HG03432 (cell line): ENCODE measurements around the gene INHBA.

Experiments
- ATAC-seq: cut with Tn5 transposase; IDR thresholded peaks from one replicate; pipeline ENCODE4 v1.9.1; 2021; ENCODE audit warnings: mild to moderate bottlenecking, moderate library complexity; ENCODE audit not compliant: unreplicated experiment

The INHBA gene

DNA sequence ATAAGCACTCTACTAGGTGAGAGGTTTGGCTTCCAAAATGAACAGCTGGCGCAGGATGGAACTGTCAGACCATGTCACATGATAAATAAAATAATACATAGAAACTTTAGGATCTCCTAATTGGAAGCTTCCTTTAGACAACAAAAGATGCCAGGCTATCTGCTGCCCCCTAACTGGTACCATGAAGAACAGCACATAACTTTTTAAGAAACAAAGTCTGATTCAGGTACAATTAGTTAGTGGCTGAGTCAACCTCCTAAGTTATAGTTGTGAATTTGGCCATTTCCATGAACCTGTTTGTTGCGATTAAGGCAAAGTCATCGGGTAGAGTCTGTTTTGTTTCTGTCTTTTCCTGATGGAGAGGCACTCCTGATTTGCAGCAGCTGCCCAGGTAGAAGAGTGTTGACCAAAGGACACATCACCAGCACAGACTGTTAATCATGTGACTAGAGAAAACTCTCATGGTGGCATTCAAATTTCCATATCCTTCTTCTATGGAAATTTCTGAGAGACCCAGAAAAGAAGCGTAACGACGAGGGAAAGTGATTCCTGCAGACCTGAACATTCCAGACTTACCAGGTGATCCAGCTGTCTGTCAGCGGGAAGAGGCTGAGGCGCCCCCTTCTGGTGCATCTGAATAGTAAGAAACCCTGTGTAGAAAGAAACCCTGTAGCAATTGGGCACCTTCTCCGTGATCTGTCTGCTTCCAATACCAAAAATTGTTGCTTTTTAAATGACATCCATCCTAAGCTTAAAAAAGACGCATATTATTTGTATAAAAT, 8.6 kb upstream of the INHBA start:
- ATAC-seq = no peak

DNA sequence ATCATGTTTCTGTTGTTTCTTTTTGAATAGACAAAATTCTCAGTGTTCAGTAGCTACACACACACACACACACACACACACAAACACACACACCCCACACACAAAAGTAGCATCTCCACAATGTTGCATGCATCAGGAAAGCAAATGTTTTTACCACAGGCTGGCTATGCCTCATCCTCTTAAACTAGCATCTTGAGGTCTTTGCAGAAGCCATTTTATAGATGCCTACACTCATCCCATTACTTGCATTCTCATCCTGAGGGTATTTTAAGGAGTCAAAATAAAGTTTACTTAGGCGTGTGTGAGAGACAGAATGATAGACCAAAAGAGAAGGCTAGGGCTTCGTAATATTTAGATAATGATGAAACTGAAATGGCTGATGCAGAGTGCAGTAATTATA, 7.9 kb upstream of the INHBA start:
- no peak for ATAC-seq

DNA sequence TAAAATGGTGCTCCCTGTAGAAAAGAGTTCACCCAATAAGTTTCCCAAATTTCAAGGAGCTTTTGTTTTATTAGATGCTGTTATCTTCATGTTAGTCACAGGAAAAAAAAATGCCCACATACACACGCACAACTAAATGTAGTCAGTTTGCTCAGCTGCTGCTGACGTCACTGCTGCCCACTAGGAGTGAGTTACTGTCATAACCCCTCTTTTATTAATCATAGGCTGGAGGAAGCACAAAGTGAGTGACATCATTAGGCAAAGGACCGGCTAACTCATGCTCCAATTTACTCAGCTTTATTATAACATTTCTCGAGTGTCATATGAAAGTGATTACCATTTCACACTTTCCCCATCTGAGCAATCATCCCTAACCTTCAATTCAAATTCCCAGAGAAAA, 6.7 kb upstream of the INHBA start:
- no peak for ATAC-seq

DNA sequence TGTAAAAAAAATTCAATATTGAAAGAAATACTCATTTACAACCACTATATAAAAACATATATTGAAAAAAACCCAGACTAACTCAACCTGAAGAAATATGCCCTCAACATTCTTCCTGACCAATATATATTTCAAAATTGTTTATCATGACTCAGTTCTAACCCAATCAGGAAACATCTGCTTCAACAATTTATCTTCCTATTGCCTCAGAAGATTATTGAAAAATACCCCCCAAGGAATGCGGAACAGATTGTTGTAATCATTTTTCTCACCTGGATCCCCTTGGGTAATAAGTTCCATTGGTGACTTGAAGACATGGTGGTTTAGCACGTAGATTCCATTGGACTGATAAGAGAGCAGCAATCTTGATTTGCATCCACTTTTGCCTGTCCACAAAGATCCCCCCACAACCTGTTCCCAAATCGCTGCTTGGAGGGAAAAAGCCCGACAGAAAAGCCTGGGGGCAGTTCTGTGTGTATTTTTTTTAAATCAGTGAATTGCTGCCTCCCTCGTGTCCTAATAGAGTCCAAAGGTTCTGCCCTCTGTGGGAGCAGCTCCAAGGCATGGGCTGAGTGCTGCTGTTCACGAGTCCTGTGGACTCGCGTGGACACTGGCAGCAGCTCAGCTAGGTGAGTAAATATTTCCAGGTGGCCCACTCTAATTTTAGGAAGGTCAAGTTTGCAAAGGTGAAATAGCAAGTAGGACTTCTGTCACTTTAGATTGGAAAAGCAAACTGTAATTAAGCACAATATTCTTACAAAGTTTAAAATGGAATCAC, 5.9 kb upstream of the INHBA start:
- ATAC-seq = no peak

DNA sequence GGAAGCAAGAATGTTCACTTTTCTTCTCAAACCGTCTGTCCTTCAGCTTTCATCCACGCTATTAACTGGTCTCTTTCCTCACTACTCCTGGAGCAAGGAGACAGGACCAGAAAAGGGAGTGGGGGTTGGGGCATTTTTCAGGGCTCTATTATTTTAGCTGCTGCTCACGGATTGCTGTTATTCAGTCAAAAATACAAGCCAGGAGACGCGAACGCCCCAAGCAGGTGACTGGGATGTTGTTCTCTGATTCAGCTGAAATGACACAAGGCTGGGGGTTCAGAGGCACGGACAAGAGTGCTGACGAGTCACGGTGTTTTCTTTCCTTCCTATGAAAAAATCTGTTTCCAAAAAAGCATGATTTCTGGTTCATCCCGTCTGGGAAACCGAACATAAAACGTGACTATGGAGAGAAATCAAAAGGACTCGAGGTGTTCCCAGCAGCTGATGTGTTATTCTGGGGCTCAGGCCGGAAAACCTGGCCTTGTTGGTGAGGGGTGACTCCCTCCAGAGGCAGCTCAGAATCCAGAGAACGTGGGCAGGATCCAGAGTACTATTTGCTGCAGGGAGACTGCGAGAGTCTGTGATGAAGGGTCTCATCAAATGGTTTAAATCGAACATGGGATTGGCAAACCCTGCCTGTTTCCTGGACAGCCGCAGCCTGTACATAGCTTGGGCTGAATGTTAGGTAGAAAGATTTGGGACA, 3.5 kb upstream of the INHBA start:
- ATAC-seq = no peak

DNA sequence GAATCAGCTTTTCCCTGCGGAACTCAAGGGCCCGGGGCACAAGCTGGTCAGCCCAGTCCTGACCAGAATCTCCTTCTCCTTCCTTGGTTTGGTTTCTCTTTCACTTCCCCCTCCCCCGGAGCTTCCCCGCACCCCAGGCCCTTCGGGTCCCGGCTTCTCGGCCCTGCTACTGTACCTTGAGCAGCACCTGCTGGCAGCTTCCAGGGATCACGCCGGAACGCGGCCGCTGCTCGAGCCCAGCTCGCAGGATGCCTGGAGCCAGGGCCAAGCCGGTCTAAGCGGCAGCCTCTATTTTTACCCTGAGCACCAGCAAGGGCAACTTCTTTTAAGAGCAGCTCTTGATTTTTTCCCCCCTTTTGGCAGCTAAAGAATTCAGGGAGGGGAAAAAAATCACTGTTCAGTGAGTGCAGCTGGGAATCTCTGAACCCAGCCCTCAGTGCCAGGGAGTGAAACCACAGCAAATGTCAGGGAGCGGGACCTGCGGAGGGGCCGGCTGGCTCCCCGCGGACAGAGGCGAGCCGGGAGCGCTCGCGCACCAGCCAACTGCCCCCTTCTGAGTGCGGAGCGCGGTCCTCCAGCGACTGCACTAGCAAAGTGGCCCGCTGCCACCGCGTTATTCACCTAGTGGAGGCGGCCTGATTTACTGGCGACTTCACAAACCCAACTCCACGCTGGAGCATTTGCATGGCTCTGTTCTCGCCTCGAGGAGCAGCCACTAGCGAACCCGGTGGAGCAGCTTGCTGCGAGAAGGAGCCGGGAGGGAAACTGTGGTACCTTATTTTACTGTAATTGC, 2.4 kb upstream of the INHBA start:
- ATAC-seq = peak; percentile 97

DNA sequence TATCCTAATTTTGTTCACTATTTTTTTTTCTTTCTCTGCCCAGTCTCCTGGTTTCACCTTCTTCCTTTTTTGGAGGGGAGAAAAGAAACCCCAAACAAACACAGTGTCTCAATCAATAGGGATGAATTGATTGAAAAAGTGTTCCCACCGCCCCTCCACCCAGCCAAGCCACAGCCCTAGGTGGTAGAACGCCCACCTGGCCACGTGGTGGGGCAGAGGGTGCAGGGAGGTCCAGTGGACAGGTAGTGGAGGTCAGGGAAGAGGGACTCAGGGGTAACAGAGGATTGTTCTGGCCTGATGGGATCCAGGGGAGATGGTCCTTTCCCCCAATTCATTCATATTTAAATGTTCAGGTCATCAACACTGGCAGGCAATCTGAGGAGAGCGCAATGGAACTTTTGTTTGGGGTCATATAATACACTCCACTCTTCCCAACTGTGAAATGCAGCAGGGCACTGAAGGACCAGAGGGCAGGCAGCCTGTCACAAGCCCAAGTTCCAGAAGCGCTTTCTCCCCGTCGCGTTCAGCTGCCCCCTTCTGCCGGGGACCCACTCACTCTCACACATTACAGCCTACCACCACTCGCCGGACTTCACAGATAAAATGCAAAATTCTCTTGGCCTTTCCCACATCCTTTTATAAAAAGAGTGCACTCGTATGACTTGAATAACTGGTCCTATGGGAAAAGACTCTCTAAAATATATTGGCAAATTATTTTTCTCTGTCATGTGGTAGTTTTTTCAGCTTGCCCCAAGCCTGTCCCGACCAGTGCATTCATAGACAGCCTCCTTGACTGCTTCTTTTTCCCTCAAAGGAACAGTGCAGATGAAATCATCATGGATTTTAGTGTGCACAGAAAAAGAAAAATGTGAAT, 1.6 kb downstream of the INHBA start:
- no peak for ATAC-seq

DNA sequence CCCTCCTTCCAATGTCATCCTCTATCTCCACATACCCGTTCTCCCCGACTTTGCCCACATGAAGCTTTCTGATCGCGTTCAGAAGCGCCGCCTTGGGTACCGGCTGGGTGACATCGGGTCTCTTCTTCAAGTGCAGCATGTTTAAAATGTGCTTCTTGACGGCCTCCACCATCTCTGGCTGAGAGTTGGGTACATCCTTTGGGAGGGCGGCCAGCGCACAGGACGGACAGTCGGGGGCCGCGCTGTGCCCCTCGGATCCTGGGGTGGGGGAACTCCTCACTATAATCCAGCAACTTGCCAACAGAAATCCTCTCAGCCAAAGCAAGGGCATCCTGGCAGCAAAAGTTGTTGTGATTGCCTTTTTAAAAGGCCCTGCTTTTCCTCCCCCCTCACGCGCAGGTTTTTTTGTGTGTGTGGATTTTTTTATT, 2.8 kb downstream of the INHBA start:
- ATAC-seq = no peak

DNA sequence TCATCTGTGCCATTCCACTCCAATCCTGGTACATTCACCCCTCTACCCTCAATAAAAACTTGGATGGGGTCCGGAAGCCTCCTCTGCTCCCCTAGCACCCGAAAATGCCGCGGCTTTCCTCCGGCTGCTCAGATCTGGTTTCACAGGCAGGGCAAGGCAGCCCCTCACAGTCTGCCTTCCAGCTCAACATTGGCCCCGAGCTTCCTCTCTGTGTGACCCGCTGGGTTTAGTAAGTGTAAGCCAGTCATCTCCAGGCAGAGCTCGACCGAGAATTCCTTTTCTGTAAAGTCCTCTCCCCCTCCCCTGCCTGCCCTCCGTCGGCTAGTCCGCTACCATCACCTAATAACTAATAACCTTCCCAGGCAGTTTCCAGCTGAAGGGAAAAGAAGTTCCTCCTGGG, 3.4 kb downstream of the INHBA start:
- ATAC-seq = no peak

DNA sequence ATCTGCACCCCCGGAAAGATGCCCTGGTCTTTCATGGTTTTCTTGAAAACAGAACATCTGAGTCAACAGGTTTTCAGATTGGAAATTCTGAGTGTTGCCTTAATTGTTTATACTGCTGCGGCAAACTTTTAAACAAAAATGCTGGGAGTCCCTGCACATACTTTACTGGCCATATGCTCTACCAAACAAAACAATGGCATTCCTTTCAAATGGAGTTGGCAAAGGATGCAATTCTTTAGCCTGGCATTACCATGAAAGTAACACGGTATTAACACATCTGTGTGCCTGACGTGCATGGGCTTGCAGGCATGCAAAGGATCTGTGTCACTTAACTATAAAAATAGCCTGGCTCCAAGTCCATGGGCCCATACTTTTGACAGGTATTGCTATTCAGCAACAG, 4.2 kb downstream of the INHBA start:
- ATAC-seq = no peak

DNA sequence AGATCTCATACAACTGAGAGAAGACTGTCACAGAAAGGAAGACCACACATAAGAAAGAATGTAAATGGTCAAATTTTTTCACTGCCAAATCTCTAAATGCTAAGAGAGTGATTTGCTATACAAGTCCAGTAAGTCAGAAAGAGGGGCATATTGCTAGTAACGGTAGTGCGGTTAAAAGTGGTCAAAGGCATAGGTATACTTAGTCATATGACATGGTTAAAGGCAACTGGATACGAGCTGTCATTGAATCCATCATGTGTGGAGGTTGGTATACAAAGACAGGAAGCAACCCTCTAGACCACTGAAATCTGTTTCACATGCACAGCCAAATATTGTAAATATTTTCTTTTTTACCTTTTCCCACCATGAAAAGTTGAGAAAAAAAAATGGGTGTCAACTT, 4.8 kb downstream of the INHBA start:
- no peak for ATAC-seq

DNA sequence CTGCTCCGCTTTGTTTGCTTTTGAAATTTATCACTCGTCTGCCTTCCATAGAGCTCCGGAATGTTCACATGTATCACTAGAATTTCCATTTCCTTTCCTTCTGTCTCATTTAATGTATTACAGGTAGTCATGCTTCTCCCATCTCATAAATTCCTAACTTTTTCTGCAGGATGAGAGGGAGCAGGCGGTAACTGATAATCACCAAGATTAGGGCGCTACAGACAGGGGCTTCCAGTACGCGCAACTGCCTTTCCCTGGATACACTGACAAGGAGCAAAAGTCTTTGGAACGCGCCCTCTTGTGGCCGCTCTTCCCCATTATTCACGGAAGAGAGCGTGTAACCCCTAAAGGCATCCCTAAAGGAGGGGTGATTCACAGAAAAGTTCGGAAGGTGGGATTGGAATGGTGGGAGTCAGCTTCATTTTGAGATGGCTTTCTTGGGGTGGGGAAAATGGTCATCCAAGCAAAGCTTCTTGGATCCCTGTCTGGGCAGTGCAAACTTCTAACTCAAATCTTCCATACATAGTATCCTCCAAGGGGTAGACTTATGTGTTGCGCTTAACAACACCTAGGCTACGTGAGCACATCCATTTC, 6.5 kb downstream of the INHBA start:
- ATAC-seq = no peak

DNA sequence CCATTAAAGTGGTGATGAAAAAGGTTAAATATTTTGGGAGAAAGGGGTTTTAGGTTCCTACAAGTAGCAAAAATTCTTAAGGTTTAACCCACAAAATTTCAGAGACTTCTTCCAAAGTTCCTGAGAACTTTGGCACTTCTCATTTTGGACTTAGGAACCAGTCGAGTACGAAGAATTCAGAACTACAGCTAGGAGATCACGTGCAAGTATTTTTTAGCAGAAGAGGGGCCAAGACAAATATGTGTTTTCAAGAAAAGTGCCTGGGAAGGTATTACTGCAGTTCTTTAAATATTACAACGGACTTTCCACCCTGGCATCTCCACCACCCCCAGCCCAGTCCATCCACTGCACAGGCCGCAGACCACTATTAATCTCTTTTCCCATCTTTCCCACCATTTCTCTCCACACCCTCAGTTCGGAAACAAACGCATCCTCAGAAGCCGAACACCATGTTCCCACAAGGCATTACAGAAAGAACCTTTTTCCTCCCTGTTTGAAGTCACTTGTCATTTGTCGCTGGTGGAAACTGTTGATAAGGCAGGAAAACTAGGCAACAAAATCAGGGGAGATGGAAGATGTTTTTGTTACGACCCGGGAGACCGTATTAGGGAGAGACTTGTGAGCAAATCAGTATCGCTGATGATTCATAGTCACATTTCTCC, 7.1 kb downstream of the INHBA start:
- no peak for ATAC-seq

DNA sequence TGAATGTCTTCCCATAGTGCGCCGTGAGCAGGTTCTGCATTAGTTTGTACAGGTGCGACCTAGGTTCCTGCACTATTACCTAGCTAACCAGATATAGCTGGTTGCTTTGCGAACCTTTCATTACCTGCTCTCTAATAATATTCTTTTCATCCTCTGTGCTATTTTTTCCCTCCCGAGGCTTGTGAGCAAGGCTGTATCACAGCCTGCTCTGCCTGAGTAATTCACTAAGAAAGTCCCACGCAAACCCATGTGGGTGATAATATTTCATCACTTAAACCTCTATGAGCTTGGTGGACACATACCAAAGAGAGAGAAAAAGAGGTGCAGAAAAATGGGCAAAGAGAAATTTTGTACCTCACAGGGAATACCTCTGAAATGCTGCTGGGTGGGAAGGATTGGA, 8.4 kb downstream of the INHBA start:
- ATAC-seq = no peak

DNA sequence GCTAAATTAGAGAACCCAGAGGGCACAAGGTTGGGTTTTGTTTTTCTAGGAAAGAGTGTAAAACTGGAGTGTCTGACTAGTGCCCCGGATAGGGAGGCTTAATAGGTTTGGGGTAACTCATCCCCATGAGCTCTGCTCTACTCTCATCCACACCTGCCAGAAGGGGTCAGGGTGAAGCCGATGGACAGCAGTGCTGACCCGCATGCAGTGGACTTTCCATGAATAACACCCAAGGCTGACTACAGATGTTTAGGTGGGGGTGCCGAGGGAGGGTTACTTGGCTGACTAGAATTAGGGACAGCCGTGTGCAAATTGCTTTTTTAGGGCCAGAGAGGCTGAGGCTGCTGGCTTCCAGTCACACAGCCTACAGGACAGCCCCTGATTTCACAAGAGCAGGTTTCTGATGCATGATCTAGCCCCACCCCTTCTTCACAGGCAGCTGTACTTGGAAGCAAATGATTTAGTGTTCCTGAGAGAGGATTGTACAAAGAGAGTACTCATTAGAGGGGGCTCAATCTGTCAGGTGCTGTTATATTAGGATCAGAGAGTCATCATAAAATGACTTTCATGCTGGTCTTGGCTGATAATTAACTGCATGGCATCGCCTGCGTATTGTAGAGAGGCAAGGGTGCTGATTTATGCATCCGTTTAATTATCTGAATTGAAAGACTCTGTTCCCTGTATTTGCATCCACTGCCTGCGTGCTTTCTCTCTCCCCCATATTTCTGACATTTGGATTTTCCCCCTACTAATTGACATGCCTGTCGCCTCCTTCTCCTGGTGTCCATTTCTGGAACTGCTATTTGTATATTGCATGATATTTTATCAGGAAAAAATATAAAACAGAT, 9.5 kb downstream of the INHBA start:
- no peak for ATAC-seq

DNA sequence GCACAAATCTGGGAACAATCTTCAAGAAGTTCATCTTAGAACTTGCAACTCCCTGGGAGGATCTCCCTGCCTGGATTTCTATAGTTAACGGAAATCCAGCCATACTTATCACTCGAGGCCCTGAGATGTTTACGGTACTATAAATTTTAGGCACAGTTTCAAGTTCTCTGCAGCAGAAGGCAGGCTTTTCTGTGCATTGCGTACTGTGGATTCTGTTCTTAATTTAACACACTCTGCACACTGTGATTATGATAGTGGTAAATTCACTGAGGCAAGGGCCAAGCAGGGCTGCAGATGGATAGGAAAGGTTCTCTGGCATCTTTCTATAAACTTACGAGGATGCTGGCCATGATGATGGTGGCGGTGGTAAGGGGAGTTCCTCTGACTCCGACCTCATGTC, 10.6 kb downstream of the INHBA start:
- ATAC-seq = no peak

DNA sequence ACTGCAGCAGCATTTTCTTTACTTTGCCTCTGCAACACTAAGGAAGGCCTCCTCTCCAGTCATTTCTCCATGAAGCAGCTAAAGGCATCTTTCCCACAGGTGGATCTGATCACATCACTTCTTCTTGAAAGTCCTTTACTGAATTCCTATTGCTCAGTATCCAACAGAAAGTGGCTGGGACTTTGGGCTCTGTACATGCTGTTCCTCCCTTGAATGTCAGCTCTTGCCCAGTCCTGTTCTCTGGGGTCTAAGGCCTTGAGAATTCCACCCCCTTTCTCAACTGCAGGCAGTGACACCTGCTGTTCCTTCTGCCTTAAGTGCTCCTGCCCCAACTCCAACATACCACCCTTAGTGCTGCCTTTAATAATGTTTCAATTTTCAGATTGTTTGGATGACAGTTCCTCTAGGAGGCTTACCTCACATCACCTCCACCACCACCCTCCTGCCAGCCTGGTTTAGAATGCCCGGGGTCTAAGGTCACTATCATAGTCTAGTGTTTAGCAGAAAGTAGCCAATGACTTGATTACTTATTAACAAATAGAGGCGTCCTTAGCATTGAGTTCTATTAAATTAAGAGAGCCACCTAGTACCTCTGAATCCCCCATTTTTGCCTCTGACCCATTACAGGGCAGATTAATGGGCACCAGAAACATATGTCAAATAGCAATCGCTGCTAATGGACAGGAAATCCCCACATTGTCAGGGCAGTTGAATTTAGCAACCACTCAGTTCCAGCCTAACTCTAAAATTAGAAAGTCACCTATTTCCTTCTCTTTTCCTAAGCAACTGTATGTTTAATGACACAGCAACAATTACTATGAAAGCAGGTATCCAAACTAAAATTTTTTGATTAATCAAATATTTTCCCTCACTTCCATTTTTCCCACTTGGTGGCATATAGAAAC, 11.4 kb downstream of the INHBA start:
- no peak for ATAC-seq
